GM13976 (cell line): ENCODE results near the gene KCNMA1.

Experiments
- DNase-seq: peaks from one replicate; pipeline ENCODE4 v3.0.0; 2012; ENCODE audit warnings: low spot score
- in situ Hi-C: fragments of 300-500 bp; cut with MboI; formaldehyde crosslinking; loops from one replicate; pipeline ENCODE4 v1.12.0; 2022; ENCODE audit warnings: low sequenced_read_pairs, mixed read lengths, inconsistent platforms; ENCODE audit not compliant: unreplicated experiment
- TF ChIP-seq, protein P1 (sequence below): IDR thresholded peaks from 2 replicates; pipeline ENCODE4 v1.5.1; 2012; ENCODE audit warnings: borderline replicate concordance, mild to moderate bottlenecking; ENCODE audit not compliant: insufficient read depth; ENCODE audit errors: extremely low read depth, missing control alignments, control extremely low read depth

The KCNMA1 gene

GRCh38 chr10:77244286-77244685 lies 393.3 kb downstream of the KCNMA1 start:
- no peak for DNase-seq
- TF ChIP-seq, protein P1, sequence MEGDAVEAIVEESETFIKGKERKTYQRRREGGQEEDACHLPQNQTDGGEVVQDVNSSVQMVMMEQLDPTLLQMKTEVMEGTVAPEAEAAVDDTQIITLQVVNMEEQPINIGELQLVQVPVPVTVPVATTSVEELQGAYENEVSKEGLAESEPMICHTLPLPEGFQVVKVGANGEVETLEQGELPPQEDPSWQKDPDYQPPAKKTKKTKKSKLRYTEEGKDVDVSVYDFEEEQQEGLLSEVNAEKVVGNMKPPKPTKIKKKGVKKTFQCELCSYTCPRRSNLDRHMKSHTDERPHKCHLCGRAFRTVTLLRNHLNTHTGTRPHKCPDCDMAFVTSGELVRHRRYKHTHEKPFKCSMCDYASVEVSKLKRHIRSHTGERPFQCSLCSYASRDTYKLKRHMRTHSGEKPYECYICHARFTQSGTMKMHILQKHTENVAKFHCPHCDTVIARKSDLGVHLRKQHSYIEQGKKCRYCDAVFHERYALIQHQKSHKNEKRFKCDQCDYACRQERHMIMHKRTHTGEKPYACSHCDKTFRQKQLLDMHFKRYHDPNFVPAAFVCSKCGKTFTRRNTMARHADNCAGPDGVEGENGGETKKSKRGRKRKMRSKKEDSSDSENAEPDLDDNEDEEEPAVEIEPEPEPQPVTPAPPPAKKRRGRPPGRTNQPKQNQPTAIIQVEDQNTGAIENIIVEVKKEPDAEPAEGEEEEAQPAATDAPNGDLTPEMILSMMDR, result no peak
- in situ Hi-C loops, result no loop called here

GRCh38 chr10:77241350-77241725 lies 396.3 kb downstream of the KCNMA1 start:
- in situ Hi-C loops, result no loop called here
- DNase-seq, result no peak
- TF ChIP-seq, protein P1, result no peak

- TF ChIP-seq, protein P1, result no peak
- in situ Hi-C loops, result no loop called here
- no peak for DNase-seq
Measured at GRCh38 chr10:77240706-77241349, 396.8 kb downstream of the KCNMA1 start.

DNA sequence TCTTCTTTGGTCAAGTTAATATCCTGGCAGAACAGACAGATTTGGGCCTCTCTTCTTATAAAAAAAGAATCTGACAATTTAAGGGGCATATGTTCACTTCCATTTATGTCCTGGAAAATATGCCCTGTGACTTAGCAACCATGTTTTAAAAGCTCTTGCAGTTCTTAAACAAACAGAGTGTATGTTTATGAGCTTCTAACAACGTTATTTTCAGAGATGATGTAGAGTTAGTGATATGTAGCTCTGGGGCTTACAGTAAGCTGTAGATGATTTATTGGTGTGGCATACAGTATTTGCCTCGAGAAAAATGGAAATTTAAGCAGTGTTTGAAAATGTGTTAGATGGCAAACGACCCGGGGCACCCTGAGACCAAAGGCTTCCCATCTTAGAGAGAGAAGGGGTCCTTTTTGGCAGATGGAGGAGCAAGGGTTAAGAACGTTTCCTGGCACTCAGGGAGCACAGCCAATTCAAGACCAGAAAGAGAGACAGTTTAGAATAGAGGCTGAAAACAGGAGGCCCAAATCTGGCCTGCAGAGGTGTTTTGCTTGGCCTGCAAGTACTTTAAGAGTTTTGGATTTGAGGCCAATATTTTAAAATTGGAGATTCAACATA lies 397.5 kb downstream of the KCNMA1 start:
- in situ Hi-C loops, result no loop called here

DNA sequence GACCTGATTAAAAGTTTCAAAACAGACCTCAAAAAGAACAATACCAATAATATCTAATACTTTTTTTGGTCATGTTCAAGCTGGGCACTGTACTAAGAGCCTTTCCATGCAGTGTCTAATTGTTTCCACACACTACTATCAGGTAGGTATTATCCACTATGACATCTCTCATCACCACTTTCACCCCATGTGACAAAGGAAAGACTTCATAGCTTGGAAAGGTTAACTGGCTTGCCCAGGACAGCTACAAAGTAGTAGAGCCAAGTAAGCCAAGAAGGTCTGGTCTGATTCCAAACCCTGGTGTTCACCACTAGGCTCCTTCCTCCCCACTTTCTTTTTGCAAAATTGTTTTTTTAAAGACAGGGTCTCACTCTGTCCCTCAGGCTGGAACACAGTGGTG lies 400.5 kb downstream of the KCNMA1 start:
- in situ Hi-C loops, result no loop called here
- no peak for DNase-seq
- TF ChIP-seq, protein P1, result no peak

More for the DNA sequence above, 397.5 kb downstream of the KCNMA1 start:
- no peak for DNase-seq
- TF ChIP-seq, protein P1, result no peak

DNA sequence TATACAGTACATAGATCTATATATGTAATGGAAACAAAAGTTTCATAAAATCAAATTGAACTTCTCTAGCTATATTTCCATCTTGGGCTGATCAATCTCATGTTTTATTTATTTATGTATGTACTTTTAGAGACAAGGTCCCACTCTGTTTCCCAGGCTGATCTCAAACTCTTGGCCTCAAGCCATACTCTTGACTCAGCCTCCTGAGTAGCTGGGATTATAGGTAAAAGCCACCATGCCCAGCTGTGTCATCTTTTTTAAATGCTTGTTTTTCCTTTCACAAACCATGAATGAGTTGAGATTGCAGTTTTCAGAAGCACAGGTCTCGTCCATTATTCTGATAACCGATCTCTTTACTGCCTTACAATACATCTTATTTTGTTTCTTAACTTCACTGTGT lies 400.9 kb downstream of the KCNMA1 start:
- DNase-seq, result no peak
- TF ChIP-seq, protein P1, result no peak
- in situ Hi-C loops, result no loop called here
